Transverse colon (tissue), 4 donors: ENCODE data around the gene CIP2A. TPM values are rescaled to one million over a fixed set of nuclear protein-coding genes. Genes with fewer than 3 reads are reported as not detected.
"Not testable (repeated sequence)": the region's sequence is repeated elsewhere in the genome, so short reads cannot be mapped to it uniquely, and the experiment has no call there.

Source experiments
- DNase-seq: peaks from one replicate; pipeline ENCODE4 v3.0.0-alpha.2; 2019
- H3K27ac ChIP-seq, 4 donors: fragments of 200-600 bp; sonication (generic); 2 replicates each; pipeline ENCODE4 v1.5.1; 2016 to 2018; ENCODE audit warnings: inconsistent platforms in 4 of 4
- H3K27me3 ChIP-seq: fragments of 200-600 bp; sonication (generic); 2 replicates; pipeline ENCODE4 v1.5.1; 2017; ENCODE audit warnings: inconsistent platforms
- H3K36me3 ChIP-seq, 4 donors: fragments of 200-600 bp; sonication (generic); 2 replicates each; pipeline ENCODE4 v1.5.1; 2017 to 2019; ENCODE audit warnings: inconsistent platforms in 4 of 4
- H3K4me1 ChIP-seq, 4 donors: fragments of 200-600 bp; sonication (generic); 2 replicates each; pipeline ENCODE4 v1.5.1; 2017 to 2020; ENCODE audit warnings: inconsistent platforms in 4 of 4
- H3K4me3 ChIP-seq, 4 donors: fragments of 200-600 bp; sonication (generic); 1 replicate in 1 of 4; 2 replicates in 3 of 4; pipeline versions ENCODE4 v1.5.1 to v1.6.1; 2017 to 2019; ENCODE audit warnings: inconsistent platforms in 4 of 4
- H3K9me3 ChIP-seq, 2 donors: fragments of 200-600 bp; sonication (generic); 2 replicates each; pipeline ENCODE4 v1.5.1; 2017 to 2019; ENCODE audit warnings: inconsistent platforms in 2 of 2
- CTCF ChIP-seq, 5 experiments: fragments of 200-600 bp in 3 of 5; fragments of 450-650 bp in 2 of 5; sonication (generic) in 3 of 5; IDR thresholded peaks; 1 replicate in 2 of 5; 2 replicates in 3 of 5; pipeline ENCODE4 v1.5.1; 2016 to 2017; ENCODE audit warnings: antibody characterized with exemption in 5 of 5, inconsistent platforms in 3 of 5, mild to moderate bottlenecking in 2 of 5, moderate library complexity in 1 of 5
- EP300 ChIP-seq: sonication (generic); formaldehyde crosslinking; IDR thresholded peaks from one replicate; pipeline ENCODE4 v1.6.1; 2017; ENCODE audit warnings: antibody characterized with exemption, low read depth
- POLR2A ChIP-seq: fragments of 450-650 bp; IDR thresholded peaks from one replicate; pipeline ENCODE4 v1.6.1; 2016; ENCODE audit warnings: antibody characterized with exemption, mild to moderate bottlenecking, moderate library complexity
- POLR2AphosphoS5 ChIP-seq, 3 donors: sonication (generic); formaldehyde crosslinking; IDR thresholded peaks; one replicate each; pipeline ENCODE4 v1.6.1; 2016; ENCODE audit warnings: antibody characterized with exemption in 3 of 3
- WGBS, 2 donors: methylation state at CpG; one replicate each; pipeline ENCODE4 v1.1.5; 2018; ENCODE audit warnings: low coverage in 1 of 2; 5-methylcytosine and 5-hydroxymethylcytosine counted together
- in situ Hi-C, 4 donors: fragments of 200-750 bp; cut with MboI; loops; one replicate each; pipeline versions ENCODE4 v1.15.0 to v1.15.1; 2017; ENCODE audit warnings: low sequenced_read_pairs in 3 of 4, low pct_ligation_motif_present in 1 of 4, low pct_unique_long_range_greater_than_20kb in 1 of 4
- intact Hi-C: fragments of 100-400 bp; cut with DNase I; formaldehyde crosslinking; loops from one replicate; pipeline ENCODE4 v1.15.1; 2023; ENCODE audit warnings: low total_unique reads
- total RNA-seq, 4 donors: library from RNA; depleted of rRNA; stranded (reverse); fragments of >200 nt; gene quantifications; one replicate each; pipeline ENCODE4 v1.1.0, GENCODE V29; 2016

CIP2A gene
- 1 to 10 TPM in 3 of 4 donors, under 1 TPM in 1; 0.40 to 3.2 (median 2.0) TPM for total RNA-seq

- DNase-seq: peak; percentile 81
- H3K36me3 ChIP-seq: no peaks in the 10 kb centered on the region
- intact Hi-C loops (no loop called here), in situ Hi-C loops (no loop called here)
- peak; percentile 53 to 90 (median 81) for TF ChIP-seq POLR2AphosphoS5 (IDR thresholded peaks at IDR 0.05)
- TF ChIP-seq CTCF (IDR thresholded peaks at IDR 0.05): peak in 2 of 5 experiments; percentile 9 to 24
- peak; percentile 74 for TF ChIP-seq POLR2A
- no peak for TF ChIP-seq EP300
- peaks cover 0 to 22% (median 10%) of the 10 kb centered on the region in 4 donors for H3K4me1 ChIP-seq
- peak within 1 kb of the TSS; percentile 88 to 96 (median 93) for H3K27ac ChIP-seq
- no peaks in the 10 kb centered on the region for H3K9me3 ChIP-seq
- no peaks in the 10 kb centered on the region for H3K27me3 ChIP-seq
- H3K4me3 ChIP-seq: peak within 1 kb of the TSS; percentile 66 to 94 (median 78)
- WGBS, 2 donors: 0 to 1% methylated on average over 15 to 40 of the region's 59 CpGs
Measured at GRCh38 chr3:108589081-108589997, at the start of gene CIP2A, which contains the start of gene DZIP3. CIP2A (minus strand) TSS chr3:108589438; CDS start chr3:108589375, 63 bp downstream. DZIP3 (plus strand) TSS chr3:108589722; CDS start chr3:108605407, 15,685 bp downstream.

- H3K4me3 ChIP-seq: no peak overlapping the region
- H3K4me1 ChIP-seq: no peaks in the 10 kb centered on the region
- no peaks in the 10 kb centered on the region for H3K36me3 ChIP-seq
- WGBS, 2 donors: 67 to 89% methylated on average over 1 of the region's 1 CpG
- H3K27me3 ChIP-seq: no peaks in the 10 kb centered on the region
- no peaks in the 10 kb centered on the region for H3K9me3 ChIP-seq
- no peak for DNase-seq
- TF ChIP-seq CTCF (IDR thresholded peaks at IDR 0.05): no peak
- no peak for TF ChIP-seq POLR2A
- TF ChIP-seq EP300: no peak
- no peak for TF ChIP-seq POLR2AphosphoS5 (IDR thresholded peaks at IDR 0.05)
- in situ Hi-C loops: no loop called here
- no peak overlapping the region for H3K27ac ChIP-seq
- intact Hi-C loops: no loop called here
Measured at GRCh38 chr3:108629974-108630373, 40.7 kb upstream of the CIP2A start.

- in situ Hi-C loops: no loop called here
- TF ChIP-seq CTCF (IDR thresholded peaks at IDR 0.05): no peak
- TF ChIP-seq POLR2AphosphoS5 (IDR thresholded peaks at IDR 0.05): no peak
- H3K4me3 ChIP-seq: no peak overlapping the region
- H3K27ac ChIP-seq: no peak overlapping the region
- WGBS, 2 donors: 83 to 87% methylated on average over 1 to 3 of the region's 3 CpGs
- peaks cover 0 to 5% (median 1%) of the 10 kb centered on the region in 4 donors for H3K4me1 ChIP-seq
- H3K9me3 ChIP-seq: no peaks in the 10 kb centered on the region
- H3K36me3 ChIP-seq: no peaks in the 10 kb centered on the region
- H3K27me3 ChIP-seq: no peaks in the 10 kb centered on the region
- DNase-seq: no peak
- intact Hi-C loops: no loop called here
Measured at GRCh38 chr3:108623504-108623903, 34.3 kb upstream of the CIP2A start.

GRCh38 chr3:108620250-108620649 is 31.0 kb upstream of the CIP2A start:
- no peak overlapping the region for H3K4me3 ChIP-seq
- H3K36me3 ChIP-seq: no peaks in the 10 kb centered on the region
- intact Hi-C loops: no loop called here
- TF ChIP-seq EP300 (no peak), CTCF (IDR thresholded peaks at IDR 0.05) (no peak), POLR2A (no peak), POLR2AphosphoS5 (IDR thresholded peaks at IDR 0.05) (no peak)
- H3K9me3 ChIP-seq: no peaks in the 10 kb centered on the region
- in situ Hi-C loops: no loop called here
- H3K27ac ChIP-seq: no peak overlapping the region
- no peak for DNase-seq
- H3K4me1 ChIP-seq: peaks cover 0 to 5% (median 1%) of the 10 kb centered on the region in 4 donors
- no peaks in the 10 kb centered on the region for H3K27me3 ChIP-seq
- WGBS, 2 donors: 71% methylated on average over 1 of the region's 1 CpG; no CpG with 5 or more reads in 1 of the 2 donors

GRCh38 chr3:108616090-108616489 is 26.9 kb upstream of the CIP2A start:
- H3K4me3 ChIP-seq, in situ Hi-C loops, DNase-seq, H3K27me3 ChIP-seq, H3K4me1 ChIP-seq, H3K36me3 ChIP-seq, H3K27ac ChIP-seq, intact Hi-C loops, H3K9me3 ChIP-seq: not testable (repeated sequence)
- 94 to 96% methylated on average over 8 of the region's 8 CpGs for WGBS, 2 donors
